Endothelial cell of umbilical vein (primary cell): ENCODE results near the gene PPFIA3. TPM values are rescaled to one million over a fixed set of nuclear protein-coding genes. Genes with fewer than 3 reads are reported as not detected.
A peak's percentile ranks its signal among the peaks of the same experiment; 100 is the strongest.

Source experiments
- BruUV-seq: library from RNA; stranded (reverse); fragments of 400-500 nt; replicated peaks from 2 replicates; lab custom pipeline; 2021; lab: Mats Ljungman, UMichigan
- CTCF ChIA-PET: fragments of 300-600, 350-600 bp; sonication (Branson Sonifier 250); formaldehyde crosslinking; loops from one replicate; lab custom pipeline; 2021; ENCODE audit warnings: antibody characterized with exemption, inconsistent platforms; lab: Charles Lee
- POLR2A ChIA-PET: fragments of 300-600, 350-600 bp; sonication (Branson Sonifier 250); formaldehyde crosslinking; loops from one replicate; lab custom pipeline; 2021; ENCODE audit warnings: antibody characterized with exemption, inconsistent platforms; lab: Charles Lee
- DNase-seq: peaks from one replicate; pipeline ENCODE4 v3.0.0-alpha.2; 2011; ENCODE audit warnings: low read depth, low spot score
- FAIRE-seq: peaks from 2 replicates; lab custom pipeline; 2011; peaks lifted over from hg19 to GRCh38; lab: Jason Lieb, UNC
- H2AFZ ChIP-seq: 2 replicates; pipeline ENCODE4 v1.6.0; 2012; ENCODE audit warnings: low read depth, low read length, control low read depth, inconsistent platforms
- H3K27ac ChIP-seq: 2 replicates; pipeline ENCODE4 v1.5.1; 2011; ENCODE audit warnings: low read depth, mild to moderate bottlenecking, control low read depth, low read length, moderate library complexity; ENCODE audit not compliant: insufficient read depth
- H3K27me3 ChIP-seq, 2 experiments: 2 replicates each; pipeline versions ENCODE4 v1.6.0 to v1.6.1; 2011; ENCODE audit warnings: low read length in 2 of 2, mixed read lengths in 1 of 2; ENCODE audit not compliant: control insufficient read depth in 2 of 2, insufficient read depth in 2 of 2
- H3K36me3 ChIP-seq, 2 experiments: 2 replicates in 1 of 2; 3 replicates in 1 of 2; pipeline ENCODE4 v1.5.1; 2011; ENCODE audit warnings: low read length in 2 of 2, mild to moderate bottlenecking in 1 of 2, moderate library complexity in 1 of 2; ENCODE audit not compliant: control insufficient read depth in 2 of 2, insufficient read depth in 2 of 2; ENCODE audit errors: extremely low read depth in 1 of 2
- H3K4me1 ChIP-seq: 3 replicates; pipeline ENCODE4 v1.5.1; 2011; ENCODE audit warnings: mild to moderate bottlenecking, low read length; ENCODE audit not compliant: control insufficient read depth, insufficient read depth; ENCODE audit errors: extremely low read depth
- H3K4me2 ChIP-seq: 2 replicates; pipeline ENCODE4 v1.6.1; 2011; ENCODE audit warnings: low read length, control low read depth, mixed read lengths; ENCODE audit not compliant: insufficient read depth
- H3K4me3 ChIP-seq, 3 experiments: fragments of 200-600 bp in 1 of 3; sonication (generic), shearing (Covaris generic) in 1 of 3; replicated peaks in 1 of 3; 2 replicates each; pipeline ENCODE4 v1.5.1; 2011 to 2016; ENCODE audit warnings: control low read depth in 3 of 3, low read length in 3 of 3, mild to moderate bottlenecking in 2 of 3, inconsistent platforms in 1 of 3, low read depth in 1 of 3, moderate library complexity in 1 of 3; ENCODE audit not compliant: insufficient read depth in 1 of 3
- H3K79me2 ChIP-seq: 2 replicates; pipeline ENCODE4 v1.6.0; 2012; ENCODE audit warnings: low read length, inconsistent platforms; ENCODE audit not compliant: control insufficient read depth, insufficient read depth
- H3K9ac ChIP-seq: replicated peaks from 2 replicates; pipeline ENCODE3; 2011; ENCODE audit warnings: low read length, control low read depth; ENCODE audit not compliant: insufficient read depth; ENCODE audit errors: extremely low read depth
- H3K9me1 ChIP-seq: replicated peaks from 3 replicates; pipeline ENCODE4 v1.6.0; 2011; ENCODE audit warnings: mild to moderate bottlenecking, low read length; ENCODE audit not compliant: control insufficient read depth, insufficient read depth; ENCODE audit errors: extremely low read depth
- H3K9me3 ChIP-seq: replicated peaks from 2 replicates; pipeline ENCODE4 v1.5.1; 2012; ENCODE audit warnings: low read length, inconsistent platforms; ENCODE audit not compliant: control insufficient read depth, insufficient read depth
- H4K20me1 ChIP-seq: replicated peaks from 2 replicates; pipeline ENCODE3; 2011; ENCODE audit warnings: mild to moderate bottlenecking, low read length; ENCODE audit not compliant: control insufficient read depth, insufficient read depth; ENCODE audit errors: extremely low read depth
- CTCF ChIP-seq, 2 donors: IDR thresholded peaks; 1 replicate in 1 of 2; 2 replicates in 1 of 2; pipeline ENCODE4 v1.5.1; 2011; ENCODE audit warnings: low read length in 2 of 2, mild to moderate bottlenecking in 2 of 2, moderate library complexity in 2 of 2, control low read depth in 1 of 2, inconsistent platforms in 1 of 2, low read depth in 1 of 2; ENCODE audit not compliant: insufficient read depth in 1 of 2; ENCODE audit errors: extremely low read depth in 1 of 2
- EZH2 ChIP-seq: IDR thresholded peaks from 2 replicates; pipeline ENCODE4 v1.6.1; 2012; ENCODE audit warnings: borderline replicate concordance, low read depth, mild to moderate bottlenecking, moderate library complexity, low read length, inconsistent platforms; ENCODE audit not compliant: severe bottlenecking
- FOS ChIP-seq: IDR thresholded peaks from 2 replicates; pipeline ENCODE4 v1.6.1; 2011; ENCODE audit warnings: mild to moderate bottlenecking, low read length, moderate library complexity, borderline replicate concordance; ENCODE audit not compliant: insufficient read depth
- GATA2 ChIP-seq: IDR thresholded peaks from 2 replicates; pipeline ENCODE4 v1.7.0; 2011; ENCODE audit warnings: low read depth, mild to moderate bottlenecking, moderate library complexity, mixed read lengths, low read length; ENCODE audit not compliant: insufficient read length, insufficient read depth
- JUN ChIP-seq: IDR thresholded peaks from 2 replicates; pipeline ENCODE4 v1.6.1; 2011; ENCODE audit warnings: borderline replicate concordance, low read depth; ENCODE audit not compliant: insufficient read length, insufficient read depth
- MAX ChIP-seq: IDR thresholded peaks from 2 replicates; pipeline ENCODE4 v1.6.1; 2011; ENCODE audit not compliant: insufficient read depth, insufficient read length
- MYC ChIP-seq: IDR thresholded peaks from one replicate; pipeline ENCODE4 v1.6.1; 2011; ENCODE audit warnings: mild to moderate bottlenecking, low read depth, low read length
- POLR2A ChIP-seq: IDR thresholded peaks from 2 replicates; pipeline ENCODE4 v1.6.1; 2012; ENCODE audit warnings: low read depth, mild to moderate bottlenecking, control low read depth, low read length
- POLR2AphosphoS5 ChIP-seq: IDR thresholded peaks from 2 replicates; pipeline ENCODE4 v1.6.1; 2012; ENCODE audit warnings: low read depth, mild to moderate bottlenecking, control low read depth, low read length, moderate library complexity; ENCODE audit not compliant: insufficient read depth
- dilution Hi-C: fragments of 300-500 bp; cut with MboI; formaldehyde crosslinking; loops from one replicate; pipeline ENCODE4 v1.15.0; 2019; ENCODE audit warnings: low sequenced_read_pairs; ENCODE audit not compliant: extremely low pct_ligation_motif_present
- intact Hi-C: fragments of 100-400 bp; cut with micrococcal nuclease; formaldehyde crosslinking; loops from one replicate; pipeline ENCODE4 v1.10.0; 2022
- polyA plus RNA-seq, 4 experiments: library from polyadenylated mRNA; depleted of rRNA in 3 of 4; stranded (reverse) in 3 of 4; unstranded in 1 of 4; fragments of >200 nt; gene quantifications; 2 replicates each; pipeline versions ENCODE4 v1.2.1 to v1.2.3, GENCODE V29; 2011 to 2012; ENCODE audit warnings: missing spikeins in 1 of 4
- total RNA-seq: library from RNA; stranded (reverse); gene quantifications from 2 replicates; pipeline ENCODE4 v1.2.3, GENCODE V29; 2021

The PPFIA3 gene
- total and polyA plus RNA-seq, 2 donors (not counting 3 experiments of a cell fraction or from before 2014, with no cell fraction given): 1.3 to 2.0 TPM

DNA sequence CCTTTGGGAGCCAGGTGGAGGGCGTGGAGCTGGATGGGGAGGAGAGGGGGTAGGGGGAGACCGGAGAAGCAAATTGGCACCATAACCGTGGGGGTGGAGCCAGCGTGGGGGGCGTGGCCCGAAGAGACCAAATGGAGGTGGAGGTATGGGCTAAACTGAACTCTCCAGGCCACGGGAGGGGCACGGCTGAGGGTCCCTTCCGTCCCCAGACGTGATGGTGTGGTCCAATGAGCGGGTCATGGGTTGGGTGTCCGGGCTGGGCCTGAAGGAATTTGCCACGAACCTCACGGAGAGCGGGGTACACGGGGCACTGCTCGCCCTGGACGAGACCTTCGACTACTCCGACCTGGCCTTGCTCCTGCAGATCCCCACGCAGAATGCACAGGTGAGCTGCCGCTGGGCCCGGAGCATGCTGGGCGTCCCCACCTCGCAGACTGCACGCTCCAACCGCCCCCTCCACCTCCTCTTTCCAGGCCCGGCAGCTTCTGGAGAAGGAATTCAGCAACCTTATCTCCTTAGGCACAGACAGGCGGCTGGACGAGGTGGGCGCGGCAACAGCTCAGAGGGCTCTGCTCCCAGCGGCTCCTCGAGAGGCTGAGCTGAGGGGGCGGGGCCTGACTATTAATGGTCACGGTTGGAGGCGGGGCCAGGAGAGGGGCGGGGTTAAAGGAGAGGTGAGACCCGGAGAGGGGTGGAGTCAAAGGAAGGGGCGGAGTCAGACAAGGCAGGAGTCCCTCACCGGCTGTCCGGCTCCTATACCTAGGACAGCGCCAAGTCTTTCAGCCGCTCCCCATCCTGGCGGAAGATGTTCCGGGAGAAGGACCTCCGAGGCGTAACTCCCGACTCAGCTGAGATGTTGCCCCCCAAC is 29.7 kb downstream of the PPFIA3 start:
- Histone ChIP-seq H3K4me3 (peak overlapping the region; percentile 31 to 73 (median 61)), H2AFZ (peak overlapping the region; percentile 90), H3K9ac (no peak overlapping the region), H3K27ac (no peak overlapping the region), H3K9me3 (no peaks in the 10 kb centered on the region), H3K79me2 (no peaks in the 10 kb centered on the region), H3K4me1 (peaks cover 28% of the 10 kb centered on the region), H3K27me3 (peaks cover 2 to 5% of the 10 kb centered on the region in 2 experiments), H4K20me1 (no peaks in the 10 kb centered on the region), H3K36me3 (no peaks in the 10 kb centered on the region), H3K4me2 (peak overlapping the region; percentile 95), H3K9me1 (no peaks in the 10 kb centered on the region)
- BruUV-seq: no TSS peak
- FAIRE-seq: peak; percentile 93
- CTCF ChIA-PET: interaction anchor here (0.6 to 4.1 kb wide), 12 partner anchors 10 to 151 kb away, joined by 3 to 56 read pairs (median 6); partner anchors contain the start of gene LIN7B
- intact Hi-C loops: loop anchor here (1.0 kb wide), 2 partner anchors 8 to 30 kb away; partner anchors contain the start of genes C19orf73, PPFIA3 and TRPM4
- dilution Hi-C loops: no loop called here
- peak; percentile 91 for DNase-seq
- TF ChIP-seq MYC: no peak
- no peak for TF ChIP-seq MAX
- TF ChIP-seq FOS: no peak
- TF ChIP-seq GATA2: no peak
- TF ChIP-seq EZH2: no peak
- no peak for TF ChIP-seq POLR2AphosphoS5
- TF ChIP-seq CTCF (IDR thresholded peaks at IDR 0.05; ENCODE audit: extremely low read depth in 1 of 2, insufficient read depth in 1 of 2, low read depth in 1 of 2, low read length in 2 of 2): no peak
- no peak for TF ChIP-seq POLR2A
- no peak for TF ChIP-seq JUN
- POLR2A ChIA-PET: interaction anchor here (1.1 kb wide), 1 partner anchor 51 kb away, joined by 3 read pairs; no protein-coding TSS in a partner anchor
